Upper lobe of left lung (tissue), 6 donors: ENCODE results near the gene MINDY4B. TPM values are rescaled to one million over a fixed set of nuclear protein-coding genes. Genes with fewer than 3 reads are reported as not detected.

Experiments used
- ATAC-seq, 2 donors: fragments of 200-7000 bp; cut with Tn5 transposase; one replicate each; pipeline ENCODE4 v1.9.1; 2022; ENCODE audit warnings: mild to moderate bottlenecking in 2 of 2, moderate library complexity in 2 of 2; ENCODE audit not compliant: low FRiP score in 2 of 2
- DNase-seq, 2 donors: peaks; one replicate each; pipeline ENCODE4 v3.0.0-alpha.2; 2019 to 2020
- H3K27ac ChIP-seq, 4 donors: fragments of 200-600 bp; sonication (generic); one replicate each; pipeline ENCODE4 v1.5.1; 2016 to 2019
- H3K27me3 ChIP-seq, 4 donors: fragments of 200-600 bp; sonication (generic); one replicate each; pipeline ENCODE4 v1.5.1; 2017 to 2019
- H3K36me3 ChIP-seq, 4 donors: fragments of 200-600 bp; sonication (generic); one replicate each; pipeline ENCODE4 v1.5.1; 2016 to 2019
- H3K4me1 ChIP-seq, 4 donors: fragments of 200-600 bp; sonication (generic); one replicate each; pipeline ENCODE4 v1.5.1; 2018 to 2019
- H3K4me3 ChIP-seq, 4 donors: fragments of 200-600 bp; sonication (generic); one replicate each; pipeline ENCODE4 v1.5.1; 2017 to 2019; ENCODE audit warnings: mild to moderate bottlenecking in 2 of 4, moderate library complexity in 1 of 4
- H3K9me3 ChIP-seq, 4 donors: fragments of 200-600 bp; sonication (generic); one replicate each; pipeline ENCODE4 v1.5.1; 2018 to 2019
- EP300 ChIP-seq, 4 donors: sonication (generic); formaldehyde crosslinking; IDR thresholded peaks; one replicate each; pipeline ENCODE4 v1.5.1; 2017; ENCODE audit warnings: antibody characterized with exemption in 4 of 4, control low read depth in 2 of 4
- POLR2A ChIP-seq, 4 donors: fragments of 450-650 bp; IDR thresholded peaks; one replicate each; pipeline ENCODE4 v1.5.1; 2016 to 2017; ENCODE audit warnings: antibody characterized with exemption in 4 of 4, mild to moderate bottlenecking in 2 of 4
- POLR2AphosphoS5 ChIP-seq, 2 donors: sonication (generic); formaldehyde crosslinking; IDR thresholded peaks; one replicate each; pipeline ENCODE4 v1.5.1; 2017; ENCODE audit warnings: antibody characterized with exemption in 2 of 2
- WGBS, 2 donors: methylation state at CpG; one replicate each; pipeline ENCODE4 v1.1.5; 2017 to 2018; 5-methylcytosine and 5-hydroxymethylcytosine counted together
- total RNA-seq, 6 donors: library from RNA; depleted of rRNA in 4 of 6; stranded (reverse); fragments of >200 nt in 4 of 6; gene quantifications; one replicate each; pipeline versions ENCODE4 v1.1.0 to v1.2.1, GENCODE V29; 2016 to 2021
- TF ChIP-seq, protein P1 (sequence below), 6 experiments: fragments of 450-650 bp in 4 of 6; fragments of 200-600 bp in 2 of 6; sonication (generic) in 2 of 6; IDR thresholded peaks; one replicate each; pipeline ENCODE4 v1.5.1; 2016 to 2019; ENCODE audit warnings: antibody characterized with exemption in 6 of 6
- donor health status: DM: no; HTN: no; CAD: no; lungs with moderate emphysema.
- donor health status: DM: no; HTN: yes; CAD: no; lungs with severe emphysema.

MINDY4B gene
- total RNA-seq, 6 donors from 2014 or later, result not detected

DNA sequence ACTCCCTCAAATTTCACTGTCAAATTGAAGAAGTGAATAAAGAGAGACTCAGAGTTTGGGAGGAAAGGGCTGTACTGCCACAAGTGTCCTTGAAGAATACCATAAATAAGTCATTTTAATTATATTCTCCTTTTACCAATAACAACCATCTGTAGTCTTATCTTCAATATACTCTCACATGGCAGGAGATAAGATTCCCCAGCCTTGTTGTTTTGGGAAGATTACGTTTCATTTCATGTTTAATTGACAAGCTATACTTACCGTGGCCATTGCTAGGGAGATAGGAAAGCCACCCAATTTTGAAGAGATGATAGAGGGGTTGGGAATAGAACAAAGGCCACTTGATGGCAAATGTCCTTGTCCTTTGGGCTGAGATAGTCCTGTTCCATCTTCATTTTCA lies 2.3 kb downstream of the MINDY4B start:
- Histone ChIP-seq H3K36me3 (no peaks in the 10 kb centered on the region), H3K9me3 (no peaks in the 10 kb centered on the region), H3K4me1 (no peaks in the 10 kb centered on the region), H3K27me3 (no peaks in the 10 kb centered on the region), H3K4me3 (no peak overlapping the region), H3K27ac (no peak overlapping the region)
- ATAC-seq, result no peak
- TF ChIP-seq, protein P1, sequence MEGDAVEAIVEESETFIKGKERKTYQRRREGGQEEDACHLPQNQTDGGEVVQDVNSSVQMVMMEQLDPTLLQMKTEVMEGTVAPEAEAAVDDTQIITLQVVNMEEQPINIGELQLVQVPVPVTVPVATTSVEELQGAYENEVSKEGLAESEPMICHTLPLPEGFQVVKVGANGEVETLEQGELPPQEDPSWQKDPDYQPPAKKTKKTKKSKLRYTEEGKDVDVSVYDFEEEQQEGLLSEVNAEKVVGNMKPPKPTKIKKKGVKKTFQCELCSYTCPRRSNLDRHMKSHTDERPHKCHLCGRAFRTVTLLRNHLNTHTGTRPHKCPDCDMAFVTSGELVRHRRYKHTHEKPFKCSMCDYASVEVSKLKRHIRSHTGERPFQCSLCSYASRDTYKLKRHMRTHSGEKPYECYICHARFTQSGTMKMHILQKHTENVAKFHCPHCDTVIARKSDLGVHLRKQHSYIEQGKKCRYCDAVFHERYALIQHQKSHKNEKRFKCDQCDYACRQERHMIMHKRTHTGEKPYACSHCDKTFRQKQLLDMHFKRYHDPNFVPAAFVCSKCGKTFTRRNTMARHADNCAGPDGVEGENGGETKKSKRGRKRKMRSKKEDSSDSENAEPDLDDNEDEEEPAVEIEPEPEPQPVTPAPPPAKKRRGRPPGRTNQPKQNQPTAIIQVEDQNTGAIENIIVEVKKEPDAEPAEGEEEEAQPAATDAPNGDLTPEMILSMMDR (IDR thresholded peaks at IDR 0.05), result no peak
- TF ChIP-seq POLR2AphosphoS5 (IDR thresholded peaks at IDR 0.05), result no peak
- TF ChIP-seq POLR2A (IDR thresholded peaks at IDR 0.05), result no peak
- 81 to 86% methylated on average over 2 of the region's 2 CpGs for WGBS, 2 donors
- no peak for DNase-seq

DNA sequence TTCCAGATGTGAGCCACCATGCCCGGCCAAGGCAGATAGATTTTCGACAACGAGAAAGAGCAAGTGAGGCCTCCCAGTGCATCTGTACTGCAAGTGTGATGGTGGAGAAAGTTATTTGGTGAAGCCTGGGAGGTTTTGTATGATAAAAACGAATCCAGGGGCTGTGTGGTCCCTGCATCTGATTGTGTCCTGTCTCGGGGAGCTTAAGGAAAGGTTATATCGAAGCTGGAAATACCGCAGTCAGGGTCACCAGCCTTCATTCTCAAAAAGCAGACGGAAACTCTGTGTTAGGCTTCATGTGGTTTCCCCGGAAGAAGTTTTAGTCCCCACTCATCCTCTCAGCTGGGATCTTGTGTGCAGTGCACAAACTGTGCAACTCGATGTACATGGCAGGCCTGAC lies 3.4 kb downstream of the MINDY4B start:
- TF ChIP-seq EP300 (IDR thresholded peaks at IDR 0.05), result no peak
- no peak for TF ChIP-seq POLR2A (IDR thresholded peaks at IDR 0.05)
- TF ChIP-seq POLR2AphosphoS5 (IDR thresholded peaks at IDR 0.05), result no peak
- TF ChIP-seq, protein P1 (IDR thresholded peaks at IDR 0.05), result no peak
- no peak for DNase-seq
- Histone ChIP-seq H3K4me3 (no peak overlapping the region), H3K9me3 (no peaks in the 10 kb centered on the region), H3K4me1 (no peaks in the 10 kb centered on the region), H3K36me3 (no peaks in the 10 kb centered on the region), H3K27ac (no peak overlapping the region), H3K27me3 (no peaks in the 10 kb centered on the region)
- 89 to 90% methylated on average over 10 of the region's 10 CpGs for WGBS, 2 donors
- ATAC-seq, result no peak

DNA sequence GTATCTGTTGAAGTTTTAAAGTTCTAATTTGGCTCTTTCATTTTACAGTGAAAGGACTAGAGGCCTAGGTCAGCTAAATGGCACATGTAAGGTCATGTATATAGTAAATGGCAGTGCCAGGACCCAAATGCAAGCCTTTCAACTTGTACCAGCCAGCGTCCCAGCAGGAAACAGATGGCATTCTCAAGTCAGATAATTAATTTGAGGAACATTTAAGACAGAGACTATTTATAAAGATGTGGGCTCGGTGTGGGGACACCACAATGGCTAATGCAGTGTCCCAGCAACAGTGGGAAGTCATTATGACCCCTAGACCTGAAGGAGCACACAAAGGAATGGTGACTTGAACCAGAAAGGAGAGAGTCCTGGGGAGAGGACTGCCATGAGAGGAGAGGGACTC lies 6.1 kb downstream of the MINDY4B start:
- TF ChIP-seq EP300 (IDR thresholded peaks at IDR 0.05), result no peak
- TF ChIP-seq, protein P1 (IDR thresholded peaks at IDR 0.05), result no peak
- no peak for TF ChIP-seq POLR2A (IDR thresholded peaks at IDR 0.05)
- TF ChIP-seq POLR2AphosphoS5 (IDR thresholded peaks at IDR 0.05), result no peak
- 34 to 51% methylated on average over 2 of the region's 2 CpGs for WGBS, 2 donors
- ATAC-seq, result no peak
- Histone ChIP-seq H3K9me3 (no peaks in the 10 kb centered on the region), H3K27me3 (no peaks in the 10 kb centered on the region), H3K27ac (no peak overlapping the region), H3K4me1 (no peaks in the 10 kb centered on the region), H3K36me3 (no peaks in the 10 kb centered on the region), H3K4me3 (no peak overlapping the region)
- no peak for DNase-seq

DNA sequence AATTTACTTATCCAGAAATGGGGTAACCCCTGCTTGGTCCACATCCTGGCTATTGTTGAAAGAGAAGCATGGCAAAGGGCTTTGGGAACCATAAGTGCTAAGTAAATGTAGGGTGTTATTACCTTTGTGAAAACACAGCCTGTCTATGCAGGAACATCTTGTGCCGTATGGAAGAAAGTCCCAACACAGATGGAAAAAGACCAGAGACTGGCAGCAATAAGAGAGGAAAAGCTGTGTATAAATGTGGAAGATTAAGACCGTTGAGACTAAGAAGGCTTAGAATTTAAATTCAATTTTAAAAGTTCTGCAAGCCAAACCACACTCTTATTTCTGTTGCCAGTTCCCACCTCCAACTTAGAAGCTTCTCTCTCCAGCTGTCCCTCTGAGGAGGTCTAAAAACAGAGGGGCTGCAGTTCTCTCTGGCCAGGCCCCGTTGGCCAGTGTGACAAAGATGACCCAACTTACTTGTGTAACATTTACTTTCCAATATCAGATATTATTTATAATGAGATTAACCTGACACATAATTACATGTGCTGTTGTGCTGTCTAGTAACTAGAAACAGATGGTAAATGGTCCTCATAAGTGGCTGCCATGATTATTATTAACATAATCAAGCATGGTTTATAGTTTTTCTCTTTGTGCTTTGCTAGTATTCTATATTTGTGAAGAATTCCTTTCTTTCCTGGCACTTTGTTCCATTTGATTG lies 7.0 kb downstream of the MINDY4B start:
- no peak overlapping the region for H3K4me3 ChIP-seq
- no peaks in the 10 kb centered on the region for H3K9me3 ChIP-seq
- H3K27ac ChIP-seq, result no peak overlapping the region
- no peaks in the 10 kb centered on the region for H3K27me3 ChIP-seq
- no peaks in the 10 kb centered on the region for H3K4me1 ChIP-seq
- ATAC-seq (no peak), DNase-seq (no peak)
- H3K36me3 ChIP-seq, result no peaks in the 10 kb centered on the region
- TF ChIP-seq POLR2AphosphoS5 (IDR thresholded peaks at IDR 0.05), result no peak
- 74 to 78% methylated on average over 3 of the region's 3 CpGs for WGBS, 2 donors

DNA sequence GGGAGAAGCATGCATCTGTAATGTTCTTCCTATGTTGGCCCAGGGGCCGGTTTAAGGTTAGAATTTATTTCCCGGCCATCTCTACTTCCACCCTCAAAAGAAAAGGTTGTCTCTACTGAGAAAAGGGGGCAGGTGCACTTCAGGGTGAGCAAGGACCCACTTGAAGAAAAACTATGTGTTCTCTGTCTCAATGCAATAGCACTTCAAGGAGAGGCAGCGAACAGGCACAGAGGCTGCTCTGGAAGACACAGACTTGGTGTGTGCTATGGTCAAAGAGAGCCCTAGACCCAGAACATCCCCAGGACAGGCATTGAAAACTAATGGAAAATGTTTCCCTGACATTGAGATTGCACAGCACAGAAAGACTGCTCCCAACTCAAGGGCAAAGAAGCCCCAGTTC lies 7.6 kb downstream of the MINDY4B start:
- no peak for ATAC-seq
- no peak for TF ChIP-seq POLR2A (IDR thresholded peaks at IDR 0.05)
- no peak for TF ChIP-seq EP300 (IDR thresholded peaks at IDR 0.05)
- TF ChIP-seq, protein P1 (IDR thresholded peaks at IDR 0.05), result no peak
- TF ChIP-seq POLR2AphosphoS5 (IDR thresholded peaks at IDR 0.05), result no peak

More for the DNA sequence above, 7.6 kb downstream of the MINDY4B start:
- H3K4me1 ChIP-seq, result no peaks in the 10 kb centered on the region
- H3K27ac ChIP-seq, result no peak overlapping the region
- WGBS, 2 donors, result 68 to 80% methylated on average over 3 of the region's 3 CpGs
- H3K9me3 ChIP-seq, result no peaks in the 10 kb centered on the region
- no peak overlapping the region for H3K4me3 ChIP-seq
- no peaks in the 10 kb centered on the region for H3K27me3 ChIP-seq
- H3K36me3 ChIP-seq, result no peaks in the 10 kb centered on the region
- no peak for DNase-seq
